Endothelial cell (in vitro differentiated cells): ENCODE results near the gene NTSR1. TPM values are rescaled to one million over a fixed set of nuclear protein-coding genes. Genes with fewer than 3 reads are reported as not detected.

ENCODE experiments used
- DNase-seq: peaks from one replicate; pipeline ENCODE4 v3.0.0; 2021; ENCODE audit warnings: low spot score
- H3K27ac Mint-ChIP-seq: one replicate; pipeline ENCODE4 v1.8.0; 2021; ENCODE audit warnings: mixed read lengths, inconsistent platforms; ENCODE audit not compliant: unreplicated experiment
- H3K27me3 Mint-ChIP-seq: one replicate; pipeline ENCODE4 v1.8.0; 2021; ENCODE audit warnings: mild to moderate bottlenecking, moderate library complexity, mixed read lengths, inconsistent platforms; ENCODE audit not compliant: unreplicated experiment
- H3K36me3 Mint-ChIP-seq: one replicate; pipeline ENCODE4 v1.8.0; 2021; ENCODE audit warnings: mild to moderate bottlenecking, low read depth, mixed read lengths, inconsistent platforms; ENCODE audit not compliant: unreplicated experiment
- H3K4me1 Mint-ChIP-seq: one replicate; pipeline ENCODE4 v1.8.0; 2021; ENCODE audit warnings: mild to moderate bottlenecking, mixed read lengths, inconsistent platforms; ENCODE audit not compliant: unreplicated experiment
- H3K4me3 Mint-ChIP-seq: one replicate; pipeline ENCODE4 v1.8.0; 2021; ENCODE audit warnings: mild to moderate bottlenecking, mixed read lengths, inconsistent platforms; ENCODE audit not compliant: unreplicated experiment
- H3K9me3 Mint-ChIP-seq: one replicate; pipeline ENCODE4 v1.8.0; 2021; ENCODE audit warnings: mixed read lengths, inconsistent platforms; ENCODE audit not compliant: unreplicated experiment
- total RNA-seq: library from RNA; stranded (reverse); fragmentation: NEBNext Ultra II Directional; extraction: Animal tissue kit (Norgen Biotek cat#: 25700); gene quantifications from one replicate; pipeline ENCODE4 v1.2.1, GENCODE V29; 2021; ENCODE audit not compliant: unreplicated experiment
- TF ChIP-seq, protein P1 (sequence below): fragments of 200-600 bp; sonication (generic); IDR thresholded peaks from one replicate; pipeline ENCODE4 v1.5.0; 2021; ENCODE audit warnings: antibody characterized with exemption; ENCODE audit not compliant: unreplicated experiment

NTSR1 gene
- total RNA-seq, 1 donor from 2014 or later, result not detected

GRCh38 chr20:62740286-62741141, 31.9 kb downstream of the NTSR1 start:
- Mint-ChIP-seq H3K27me3 (peaks cover 11% of the 10 kb centered on the region), H3K36me3 (no peaks in the 10 kb centered on the region), H3K4me3 (no peak overlapping the region), H3K27ac (no peak overlapping the region), H3K9me3 (no peaks in the 10 kb centered on the region), H3K4me1 (peaks cover 7% of the 10 kb centered on the region)
- no peak for DNase-seq
- TF ChIP-seq, protein P1, sequence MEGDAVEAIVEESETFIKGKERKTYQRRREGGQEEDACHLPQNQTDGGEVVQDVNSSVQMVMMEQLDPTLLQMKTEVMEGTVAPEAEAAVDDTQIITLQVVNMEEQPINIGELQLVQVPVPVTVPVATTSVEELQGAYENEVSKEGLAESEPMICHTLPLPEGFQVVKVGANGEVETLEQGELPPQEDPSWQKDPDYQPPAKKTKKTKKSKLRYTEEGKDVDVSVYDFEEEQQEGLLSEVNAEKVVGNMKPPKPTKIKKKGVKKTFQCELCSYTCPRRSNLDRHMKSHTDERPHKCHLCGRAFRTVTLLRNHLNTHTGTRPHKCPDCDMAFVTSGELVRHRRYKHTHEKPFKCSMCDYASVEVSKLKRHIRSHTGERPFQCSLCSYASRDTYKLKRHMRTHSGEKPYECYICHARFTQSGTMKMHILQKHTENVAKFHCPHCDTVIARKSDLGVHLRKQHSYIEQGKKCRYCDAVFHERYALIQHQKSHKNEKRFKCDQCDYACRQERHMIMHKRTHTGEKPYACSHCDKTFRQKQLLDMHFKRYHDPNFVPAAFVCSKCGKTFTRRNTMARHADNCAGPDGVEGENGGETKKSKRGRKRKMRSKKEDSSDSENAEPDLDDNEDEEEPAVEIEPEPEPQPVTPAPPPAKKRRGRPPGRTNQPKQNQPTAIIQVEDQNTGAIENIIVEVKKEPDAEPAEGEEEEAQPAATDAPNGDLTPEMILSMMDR, result no peak

DNA sequence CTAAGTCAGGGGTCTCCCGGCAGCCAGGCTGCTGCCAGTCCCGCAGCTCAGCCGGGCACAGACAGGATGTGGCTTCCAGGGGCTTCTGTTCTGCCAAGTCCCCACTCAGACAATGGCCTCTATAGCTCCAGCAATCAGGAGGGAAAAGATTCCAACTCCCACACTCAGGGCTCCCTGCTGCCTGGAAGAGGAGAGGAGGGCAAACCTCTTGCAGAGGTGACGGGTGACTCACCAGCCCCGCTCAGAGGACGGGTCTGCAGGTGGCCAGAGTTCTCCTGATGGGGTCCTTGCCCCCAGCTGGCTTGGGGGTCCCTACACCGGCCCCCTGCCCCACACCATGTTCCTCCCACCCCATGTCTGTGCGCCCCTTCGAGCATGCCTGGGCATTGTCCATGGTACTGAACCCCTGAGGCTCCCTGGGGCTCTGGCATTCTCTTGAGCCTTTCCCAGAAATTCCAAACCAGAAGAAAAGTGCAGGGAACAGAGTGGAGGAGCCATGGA, 32.6 kb downstream of the NTSR1 start:
- Mint-ChIP-seq H3K9me3 (no peaks in the 10 kb centered on the region), H3K4me1 (peaks cover 8% of the 10 kb centered on the region), H3K27ac (no peak overlapping the region), H3K4me3 (no peak overlapping the region), H3K36me3 (no peaks in the 10 kb centered on the region), H3K27me3 (peaks cover 11% of the 10 kb centered on the region)
- TF ChIP-seq, protein P1, result no peak
- DNase-seq, result peak; percentile 26

DNA sequence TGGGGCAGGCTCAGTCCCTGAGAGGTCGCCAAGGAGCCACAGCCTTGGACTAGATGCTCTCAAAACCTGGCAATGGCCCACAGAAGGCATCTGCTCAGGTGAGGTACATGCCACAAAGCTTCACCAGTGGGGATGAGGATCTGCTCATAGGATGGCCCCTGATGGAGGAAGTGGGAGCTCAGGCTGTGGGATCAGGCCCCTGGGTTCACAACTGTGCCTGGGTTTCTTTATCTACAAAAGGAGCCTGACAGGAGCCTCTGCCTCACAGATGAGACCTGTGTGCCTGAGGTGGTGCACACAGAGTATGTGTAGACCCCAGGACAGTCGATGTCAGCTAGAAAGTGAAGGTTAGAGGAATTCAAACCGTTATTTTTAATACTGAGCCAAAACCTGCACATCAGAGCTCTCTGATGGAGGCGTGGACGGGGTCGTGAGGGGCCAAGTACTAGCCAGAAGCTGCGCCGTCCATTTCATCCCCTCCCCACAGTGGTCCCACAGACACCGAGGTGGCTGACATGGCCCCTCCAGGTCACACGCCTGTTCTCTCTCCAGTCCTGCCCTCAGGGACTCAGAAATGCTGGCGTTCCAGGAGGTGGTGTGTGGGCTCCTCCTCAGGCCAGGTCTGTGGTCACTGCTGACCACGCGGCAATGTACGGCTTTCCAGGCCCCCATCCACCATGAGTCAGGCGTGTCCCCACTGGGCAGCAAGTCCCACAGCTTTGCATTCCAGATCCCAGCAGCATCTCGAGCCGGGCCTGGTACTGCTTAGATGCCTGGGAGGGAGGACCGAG, 33.3 kb downstream of the NTSR1 start:
- TF ChIP-seq, protein P1, result no peak
- no peaks in the 10 kb centered on the region for H3K36me3 Mint-ChIP-seq

GRCh38 chr20:62742550-62742949, 33.9 kb downstream of the NTSR1 start:
- Mint-ChIP-seq H3K36me3 (no peaks in the 10 kb centered on the region), H3K27me3 (peaks cover 12% of the 10 kb centered on the region), H3K9me3 (no peaks in the 10 kb centered on the region), H3K27ac (no peak overlapping the region), H3K4me1 (peaks cover 8% of the 10 kb centered on the region), H3K4me3 (no peak overlapping the region)
- TF ChIP-seq, protein P1, result no peak
- DNase-seq, result no peak

More for the DNA sequence above, 33.3 kb downstream of the NTSR1 start:
- DNase-seq, result no peak
- Mint-ChIP-seq H3K27ac (no peak overlapping the region), H3K9me3 (no peaks in the 10 kb centered on the region), H3K4me1 (peaks cover 8% of the 10 kb centered on the region), H3K27me3 (peaks cover 12% of the 10 kb centered on the region), H3K4me3 (no peak overlapping the region)
